Mammary epithelial cell (primary cell): ENCODE measurements around the gene TMC2.

Experiments
- EZH2 ChIP-seq: IDR thresholded peaks from 2 replicates; pipeline ENCODE4 v1.6.1; 2012; ENCODE audit warnings: low read length, inconsistent platforms, borderline replicate concordance
- TF ChIP-seq, protein P1 (sequence below), 2 donors: IDR thresholded peaks in 1 of 2; conservative IDR thresholded peaks in 1 of 2; 2 replicates each; pipeline ENCODE4 v1.5.1; 2011 to 2012; ENCODE audit warnings: inconsistent platforms in 2 of 2, low read length in 2 of 2, mild to moderate bottlenecking in 2 of 2, control low read depth in 1 of 2, low read depth in 1 of 2; ENCODE audit not compliant: insufficient read depth in 1 of 2; ENCODE audit errors: extremely low read depth in 1 of 2

- TF ChIP-seq, protein P1, sequence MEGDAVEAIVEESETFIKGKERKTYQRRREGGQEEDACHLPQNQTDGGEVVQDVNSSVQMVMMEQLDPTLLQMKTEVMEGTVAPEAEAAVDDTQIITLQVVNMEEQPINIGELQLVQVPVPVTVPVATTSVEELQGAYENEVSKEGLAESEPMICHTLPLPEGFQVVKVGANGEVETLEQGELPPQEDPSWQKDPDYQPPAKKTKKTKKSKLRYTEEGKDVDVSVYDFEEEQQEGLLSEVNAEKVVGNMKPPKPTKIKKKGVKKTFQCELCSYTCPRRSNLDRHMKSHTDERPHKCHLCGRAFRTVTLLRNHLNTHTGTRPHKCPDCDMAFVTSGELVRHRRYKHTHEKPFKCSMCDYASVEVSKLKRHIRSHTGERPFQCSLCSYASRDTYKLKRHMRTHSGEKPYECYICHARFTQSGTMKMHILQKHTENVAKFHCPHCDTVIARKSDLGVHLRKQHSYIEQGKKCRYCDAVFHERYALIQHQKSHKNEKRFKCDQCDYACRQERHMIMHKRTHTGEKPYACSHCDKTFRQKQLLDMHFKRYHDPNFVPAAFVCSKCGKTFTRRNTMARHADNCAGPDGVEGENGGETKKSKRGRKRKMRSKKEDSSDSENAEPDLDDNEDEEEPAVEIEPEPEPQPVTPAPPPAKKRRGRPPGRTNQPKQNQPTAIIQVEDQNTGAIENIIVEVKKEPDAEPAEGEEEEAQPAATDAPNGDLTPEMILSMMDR (conservative IDR thresholded peaks at IDR 0.05 in 1 of 2, IDR thresholded peaks at IDR 0.05 in 1 of 2; ENCODE audit: extremely low read depth in 1 of 2, insufficient read depth in 1 of 2, low read depth in 1 of 2, low read length in 2 of 2), result no peak
- TF ChIP-seq EZH2, result no peak
These were observed 70.2 kb downstream of the TMC2 start for GRCh38 chr20:2606507-2607006.
